ENCODE data around the gene SULT1C2.
"Not testable (repeated sequence)": the region's sequence is repeated elsewhere in the genome, so short reads cannot be mapped to it uniquely, and the experiment has no call there.

SULT1C2 gene

GRCh38 chr2:108355906-108356734 is 67.4 kb downstream of the SULT1C2 start:
- DNase-seq = no peak

GRCh38 chr2:108359336-108359735 is 70.6 kb downstream of the SULT1C2 start:
- not testable (repeated sequence) for DNase-seq

All from activated naive CD4-positive, alpha-beta T cell treated with anti-CD3 and anti-CD28 coated beads, Interleukin-2, amount 50 U/mL, for 16 hours (primary cell).